ENCODE data around the gene UGT1A7.

DNA sequence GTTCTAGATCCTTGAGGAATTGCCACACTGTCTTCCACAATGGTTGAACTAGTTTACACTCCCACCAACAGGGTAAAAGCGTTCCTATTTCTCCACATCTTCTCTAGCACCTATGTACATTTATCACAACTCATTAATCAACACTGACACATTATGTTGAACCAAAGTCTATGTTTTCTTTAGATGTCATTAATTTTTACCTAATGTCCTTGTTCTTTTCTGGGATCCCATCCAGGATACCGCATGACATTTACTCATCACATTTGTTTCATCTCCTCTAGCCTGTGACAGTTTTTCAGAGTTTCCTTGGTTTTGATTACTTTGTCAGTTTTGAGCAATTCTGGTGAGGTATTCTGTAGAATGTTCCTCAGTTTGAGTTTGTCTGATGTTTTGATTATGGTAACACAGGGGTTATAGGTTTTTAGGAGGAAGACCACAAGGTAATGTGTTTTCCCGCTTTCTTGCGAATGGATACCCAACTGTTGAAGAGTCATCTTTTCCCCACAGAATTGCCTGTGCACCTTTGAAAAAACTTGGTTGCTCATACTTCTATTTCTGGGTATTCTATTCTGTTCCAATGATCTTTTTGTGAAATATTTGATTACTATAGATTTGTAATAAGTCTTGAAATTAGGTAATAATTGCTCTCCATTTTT is 13.0 kb upstream of the UGT1A7 start:
- TF ChIP-seq, protein P1, sequence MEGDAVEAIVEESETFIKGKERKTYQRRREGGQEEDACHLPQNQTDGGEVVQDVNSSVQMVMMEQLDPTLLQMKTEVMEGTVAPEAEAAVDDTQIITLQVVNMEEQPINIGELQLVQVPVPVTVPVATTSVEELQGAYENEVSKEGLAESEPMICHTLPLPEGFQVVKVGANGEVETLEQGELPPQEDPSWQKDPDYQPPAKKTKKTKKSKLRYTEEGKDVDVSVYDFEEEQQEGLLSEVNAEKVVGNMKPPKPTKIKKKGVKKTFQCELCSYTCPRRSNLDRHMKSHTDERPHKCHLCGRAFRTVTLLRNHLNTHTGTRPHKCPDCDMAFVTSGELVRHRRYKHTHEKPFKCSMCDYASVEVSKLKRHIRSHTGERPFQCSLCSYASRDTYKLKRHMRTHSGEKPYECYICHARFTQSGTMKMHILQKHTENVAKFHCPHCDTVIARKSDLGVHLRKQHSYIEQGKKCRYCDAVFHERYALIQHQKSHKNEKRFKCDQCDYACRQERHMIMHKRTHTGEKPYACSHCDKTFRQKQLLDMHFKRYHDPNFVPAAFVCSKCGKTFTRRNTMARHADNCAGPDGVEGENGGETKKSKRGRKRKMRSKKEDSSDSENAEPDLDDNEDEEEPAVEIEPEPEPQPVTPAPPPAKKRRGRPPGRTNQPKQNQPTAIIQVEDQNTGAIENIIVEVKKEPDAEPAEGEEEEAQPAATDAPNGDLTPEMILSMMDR (IDR thresholded peaks at IDR 0.05) = no peak
- TF ChIP-seq POLR2A (IDR thresholded peaks at IDR 0.05) = no peak
